SJSA1 (cell line): ENCODE results near the gene RPP38. TPM values are rescaled to one million over a fixed set of nuclear protein-coding genes. Genes with fewer than 3 reads are reported as not detected.

Experiments
- DNase-seq, 2 experiments: peaks; one replicate each; pipeline ENCODE4 v3.0.0-alpha.2; 2015 to 2020; ENCODE audit warnings: low spot score in 2 of 2, low read depth in 1 of 2
- H3K27ac ChIP-seq: fragments of 250-450 bp; sonication (Bioruptor Pico); 2 replicates; pipeline ENCODE4 v1.5.1; 2020; ENCODE audit warnings: mild to moderate bottlenecking, moderate library complexity
- H3K27me3 ChIP-seq: fragments of 250-450 bp; sonication (Bioruptor Pico); replicated peaks from 2 replicates; pipeline ENCODE4 v1.5.1; 2020; ENCODE audit warnings: mild to moderate bottlenecking, moderate library complexity
- H3K36me3 ChIP-seq: fragments of 250-450 bp; sonication (Bioruptor Pico); 2 replicates; pipeline ENCODE4 v1.5.1; 2020; ENCODE audit warnings: mild to moderate bottlenecking
- H3K4me1 ChIP-seq: fragments of 250-450 bp; sonication (Bioruptor Pico); replicated peaks from 2 replicates; pipeline ENCODE4 v1.6.1; 2021; ENCODE audit warnings: mild to moderate bottlenecking
- H3K4me3 ChIP-seq: fragments of 250-450 bp; sonication (Bioruptor Pico); 2 replicates; pipeline ENCODE4 v1.5.1; 2020; ENCODE audit warnings: mild to moderate bottlenecking
- H3K9me3 ChIP-seq: fragments of 250-450 bp; sonication (Bioruptor Pico); replicated peaks from 2 replicates; pipeline ENCODE4 v1.5.1; 2020; ENCODE audit warnings: mild to moderate bottlenecking
- total RNA-seq: library from RNA; depleted of rRNA; stranded (reverse); fragments of >200 nt; shearing (Covaris generic); gene quantifications from 2 replicates; pipeline ENCODE4 v1.2.3, GENCODE V29; 2014

The RPP38 gene
- total RNA-seq, 1 experiment from 2014 or later, result 13.9 TPM

GRCh38 chr10:15123749-15124184 lies 26.6 kb downstream of the RPP38 start:
- H3K4me1 ChIP-seq, result peaks cover 28% of the 10 kb centered on the region
- H3K27ac ChIP-seq, result no peak overlapping the region
- no peak for DNase-seq
- H3K9me3 ChIP-seq, result no peaks in the 10 kb centered on the region
- H3K4me3 ChIP-seq, result no peak overlapping the region
- H3K27me3 ChIP-seq, result no peaks in the 10 kb centered on the region
- peaks cover 90% of the 10 kb centered on the region for H3K36me3 ChIP-seq

GRCh38 chr10:15124190-15124589 lies 27.0 kb downstream of the RPP38 start:
- peaks cover 28% of the 10 kb centered on the region for H3K4me1 ChIP-seq
- H3K4me3 ChIP-seq, result no peak overlapping the region
- peak in 1 of 2 experiments; percentile 21 for DNase-seq
- H3K9me3 ChIP-seq, result no peaks in the 10 kb centered on the region
- peaks cover 90% of the 10 kb centered on the region for H3K36me3 ChIP-seq
- no peak overlapping the region for H3K27ac ChIP-seq
- H3K27me3 ChIP-seq, result no peaks in the 10 kb centered on the region

DNA sequence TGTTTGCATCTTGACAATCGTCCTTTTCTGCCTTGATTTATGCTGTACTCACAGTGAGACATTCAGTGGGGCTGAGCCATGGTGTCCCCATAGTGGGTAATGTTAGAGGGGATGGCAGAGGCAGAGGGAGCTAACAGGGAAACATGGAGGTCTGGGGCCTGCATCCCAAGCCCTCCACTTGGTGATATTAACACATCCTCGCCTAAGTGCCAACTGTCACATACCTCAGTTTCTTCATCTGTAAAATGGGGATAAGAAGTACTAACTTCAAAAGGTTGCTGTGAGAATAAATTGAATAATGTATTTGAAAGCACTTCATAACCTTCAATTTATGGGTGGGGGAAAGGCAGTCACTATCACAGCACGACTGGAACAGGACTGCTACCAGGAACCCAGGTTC lies 27.8 kb downstream of the RPP38 start:
- H3K4me3 ChIP-seq, result no peak overlapping the region

GRCh38 chr10:15131330-15131729 lies 34.2 kb downstream of the RPP38 start:
- Histone ChIP-seq H3K4me3 (no peak overlapping the region), H3K9me3 (no peaks in the 10 kb centered on the region), H3K27me3 (no peaks in the 10 kb centered on the region), H3K36me3 (peaks cover 85% of the 10 kb centered on the region), H3K27ac (no peak overlapping the region), H3K4me1 (no peaks in the 10 kb centered on the region)
- DNase-seq, result peak in 1 of 2 experiments; percentile 3

More for the DNA sequence above, 27.8 kb downstream of the RPP38 start:
- Histone ChIP-seq H3K4me1 (peaks cover 28% of the 10 kb centered on the region), H3K9me3 (no peaks in the 10 kb centered on the region), H3K27me3 (no peaks in the 10 kb centered on the region), H3K36me3 (peaks cover 88% of the 10 kb centered on the region), H3K27ac (no peak overlapping the region)
- DNase-seq, result no peak

DNA sequence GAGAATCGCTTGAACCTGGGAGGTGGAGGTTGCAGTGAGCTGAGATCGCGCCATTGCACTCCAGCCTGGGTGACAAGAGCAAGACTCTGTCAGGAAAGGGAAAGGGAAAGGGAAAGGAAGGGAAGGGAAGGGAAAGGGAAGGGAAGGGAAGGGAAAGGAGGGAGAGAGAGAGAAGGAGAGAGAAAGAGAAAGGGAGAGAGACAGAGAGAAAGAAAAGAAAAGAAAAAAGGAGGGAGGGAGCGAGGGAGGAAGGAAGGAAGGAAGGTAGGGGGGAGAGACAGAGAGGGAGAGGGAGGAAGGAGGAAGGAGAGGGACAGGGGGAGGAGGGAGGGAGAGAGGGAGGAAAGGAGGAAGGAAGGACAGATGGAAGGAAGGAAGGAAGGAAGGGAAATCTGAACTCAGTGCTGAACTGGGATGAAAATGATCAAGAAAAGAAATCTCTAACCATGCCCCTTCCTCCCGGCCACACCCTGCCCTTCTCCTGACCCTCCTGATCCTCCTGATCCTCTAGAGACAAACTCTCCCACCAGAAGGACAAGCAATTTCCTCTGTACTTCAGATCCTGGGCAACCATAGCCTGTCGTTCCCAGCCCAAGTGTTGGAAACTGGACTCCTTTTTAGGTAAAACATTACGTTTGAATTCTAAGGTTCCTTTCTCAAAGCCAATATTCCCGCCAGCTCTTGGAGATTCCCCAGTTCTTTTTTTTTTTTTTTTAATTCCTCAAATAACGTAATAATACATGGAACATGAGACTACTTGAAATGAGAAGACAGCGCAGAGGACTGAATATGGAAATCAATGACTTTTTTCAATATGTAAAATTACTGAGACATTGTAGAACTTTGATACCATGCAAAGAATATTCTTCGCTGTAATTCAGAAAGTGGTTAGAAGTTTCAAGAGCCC lies 39.2 kb downstream of the RPP38 start:
- H3K27me3 ChIP-seq, result no peaks in the 10 kb centered on the region
- H3K4me3 ChIP-seq, result no peak overlapping the region
- H3K4me1 ChIP-seq, result no peaks in the 10 kb centered on the region
- no peaks in the 10 kb centered on the region for H3K9me3 ChIP-seq
- H3K36me3 ChIP-seq, result peaks cover 77% of the 10 kb centered on the region
- no peak for DNase-seq
- no peak overlapping the region for H3K27ac ChIP-seq

- no peaks in the 10 kb centered on the region for H3K9me3 ChIP-seq
- H3K4me3 ChIP-seq, result no peak overlapping the region
- no peaks in the 10 kb centered on the region for H3K4me1 ChIP-seq
- H3K36me3 ChIP-seq, result peaks cover 78% of the 10 kb centered on the region
- no peak for DNase-seq
- H3K27me3 ChIP-seq, result no peaks in the 10 kb centered on the region
- no peak overlapping the region for H3K27ac ChIP-seq
These were observed 39.8 kb downstream of the RPP38 start for GRCh38 chr10:15137036-15137359.

DNA sequence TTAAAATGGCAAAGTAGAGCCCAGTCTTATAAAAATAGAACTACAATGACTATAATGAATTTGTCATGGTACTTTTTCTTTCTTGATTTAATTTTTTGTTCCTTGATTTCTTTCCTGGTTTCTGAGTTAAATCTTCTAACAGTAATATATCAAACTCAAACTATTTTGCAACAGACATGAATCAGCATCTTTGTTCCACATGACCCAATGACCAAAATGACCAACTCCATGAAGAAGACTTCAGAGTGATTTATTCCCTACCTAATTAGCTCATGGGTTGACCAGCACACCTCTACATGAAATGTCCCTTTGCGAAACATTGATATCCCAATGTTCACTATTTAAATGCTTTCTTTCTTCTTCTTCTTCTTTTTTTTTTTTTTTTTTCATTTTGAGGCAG lies 40.5 kb downstream of the RPP38 start:
- Histone ChIP-seq H3K36me3 (peaks cover 73% of the 10 kb centered on the region), H3K9me3 (no peaks in the 10 kb centered on the region), H3K4me3 (no peak overlapping the region), H3K27ac (no peak overlapping the region), H3K4me1 (no peaks in the 10 kb centered on the region), H3K27me3 (no peaks in the 10 kb centered on the region)
- DNase-seq, result no peak

- no peaks in the 10 kb centered on the region for H3K27me3 ChIP-seq
- no peak overlapping the region for H3K27ac ChIP-seq
These were observed 43.5 kb downstream of the RPP38 start for GRCh38 chr10:15140698-15141097.

GRCh38 chr10:15141136-15142054 lies 44.2 kb downstream of the RPP38 start:
- no peaks in the 10 kb centered on the region for H3K27me3 ChIP-seq
- H3K36me3 ChIP-seq, result peaks cover 39% of the 10 kb centered on the region
- no peaks in the 10 kb centered on the region for H3K9me3 ChIP-seq
- H3K27ac ChIP-seq, result no peak overlapping the region
- H3K4me3 ChIP-seq, result no peak overlapping the region
- peaks cover 5% of the 10 kb centered on the region; the same call in 1 of the 2 replicates for H3K4me1 ChIP-seq
- no peak for DNase-seq

More at GRCh38 chr10:15140698-15141097, 43.5 kb downstream of the RPP38 start:
- no peak for DNase-seq
- Histone ChIP-seq H3K9me3 (no peaks in the 10 kb centered on the region), H3K36me3 (peaks cover 42% of the 10 kb centered on the region), H3K4me3 (no peak overlapping the region), H3K4me1 (no peaks in the 10 kb centered on the region; the same call in 1 of the 2 replicates)

- no peak overlapping the region for H3K4me3 ChIP-seq
- H3K9me3 ChIP-seq, result no peaks in the 10 kb centered on the region
- no peaks in the 10 kb centered on the region for H3K27me3 ChIP-seq
- peaks cover 19% of the 10 kb centered on the region for H3K36me3 ChIP-seq
- no peak for DNase-seq
- H3K4me1 ChIP-seq, result peaks cover 6% of the 10 kb centered on the region; the same call in 1 of the 2 replicates
- H3K27ac ChIP-seq, result no peak overlapping the region
These were observed 47.6 kb downstream of the RPP38 start for GRCh38 chr10:15144788-15145187.

DNA sequence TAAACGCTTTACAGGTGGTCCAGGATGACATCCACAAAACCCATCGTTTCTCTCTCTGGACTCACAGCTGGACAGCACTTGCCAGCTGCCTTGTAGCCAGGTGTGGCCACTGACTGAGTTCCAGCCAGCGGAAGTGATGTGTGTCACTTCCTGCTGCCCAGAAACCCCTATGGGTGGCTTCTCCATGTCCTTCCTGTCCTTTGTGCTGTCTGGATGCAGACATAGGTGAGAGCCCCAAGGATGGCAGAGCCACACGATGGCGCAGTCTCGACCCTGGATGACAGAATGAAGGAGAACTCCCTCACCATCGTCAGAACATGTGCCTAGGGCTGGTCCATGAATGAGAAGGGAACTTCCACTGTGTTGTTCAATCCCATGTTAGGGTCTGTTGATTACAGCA lies 49.2 kb downstream of the RPP38 start:
- no peak for DNase-seq
- H3K4me1 ChIP-seq, result peaks cover 6% of the 10 kb centered on the region; the same call in 1 of the 2 replicates
- H3K27ac ChIP-seq, result no peak overlapping the region
- H3K9me3 ChIP-seq, result no peaks in the 10 kb centered on the region
- no peak overlapping the region for H3K4me3 ChIP-seq
- H3K36me3 ChIP-seq, result peaks cover 5% of the 10 kb centered on the region
- H3K27me3 ChIP-seq, result no peaks in the 10 kb centered on the region

DNA sequence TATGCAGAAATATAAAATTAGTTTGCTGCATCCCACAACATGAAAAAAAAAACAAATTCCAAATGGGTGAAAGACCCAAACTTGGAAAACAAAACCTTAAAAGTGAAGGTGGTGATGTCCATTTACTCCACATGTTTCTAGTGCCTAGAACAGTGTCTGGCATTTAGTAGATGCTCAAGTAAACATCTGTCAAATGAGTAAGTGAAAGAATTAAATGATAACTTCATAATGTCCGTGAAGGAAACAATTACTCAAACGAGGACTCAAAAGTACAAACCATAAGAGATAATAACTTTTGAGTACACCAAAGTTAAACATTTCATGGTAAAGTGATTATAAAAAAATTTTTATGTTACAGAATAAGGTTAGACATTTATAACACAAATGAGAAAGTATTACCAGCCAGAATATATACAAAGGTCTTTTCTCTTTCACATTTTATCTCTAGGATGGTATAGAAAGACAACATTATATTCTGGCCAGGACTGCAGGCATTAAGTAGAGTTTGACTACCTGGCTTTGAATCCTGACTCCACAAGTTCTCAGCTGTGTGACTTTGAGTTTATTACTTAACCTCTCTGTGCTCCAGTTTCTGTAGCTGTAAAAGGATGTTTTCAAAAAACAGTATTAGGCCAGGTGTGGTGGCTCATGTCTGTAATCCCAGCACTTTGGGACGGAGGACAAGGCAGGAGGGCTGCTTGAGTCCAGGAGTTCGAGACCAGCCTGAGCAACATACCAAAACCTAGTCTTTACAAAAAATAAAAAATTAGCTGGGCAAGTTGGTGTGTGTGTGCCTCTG lies 50.6 kb downstream of the RPP38 start:
- H3K36me3 ChIP-seq, result no peaks in the 10 kb centered on the region; the same call in 1 of the 2 replicates
- no peaks in the 10 kb centered on the region for H3K27me3 ChIP-seq
- peaks cover 6% of the 10 kb centered on the region; the same call in 1 of the 2 replicates for H3K4me1 ChIP-seq
- no peaks in the 10 kb centered on the region for H3K9me3 ChIP-seq
- no peak for DNase-seq
- no peak overlapping the region for H3K27ac ChIP-seq
- H3K4me3 ChIP-seq, result no peak overlapping the region
